Endothelial cell of umbilical vein (primary cell): ENCODE results near the gene RXFP4. TPM values are rescaled to one million over a fixed set of nuclear protein-coding genes. Genes with fewer than 3 reads are reported as not detected.

Experiments
- BruUV-seq: library from RNA; stranded (reverse); fragments of 400-500 nt; replicated peaks from 2 replicates; lab custom pipeline; 2021; lab: Mats Ljungman, UMichigan
- CTCF ChIA-PET: fragments of 300-600, 350-600 bp; sonication (Branson Sonifier 250); formaldehyde crosslinking; loops from one replicate; lab custom pipeline; 2021; ENCODE audit warnings: antibody characterized with exemption, inconsistent platforms; lab: Charles Lee
- POLR2A ChIA-PET: fragments of 300-600, 350-600 bp; sonication (Branson Sonifier 250); formaldehyde crosslinking; loops from one replicate; lab custom pipeline; 2021; ENCODE audit warnings: antibody characterized with exemption, inconsistent platforms; lab: Charles Lee
- DNase-seq: peaks from one replicate; pipeline ENCODE4 v3.0.0-alpha.2; 2011; ENCODE audit warnings: low read depth, low spot score
- FAIRE-seq: peaks from 2 replicates; lab custom pipeline; 2011; peaks lifted over from hg19 to GRCh38; lab: Jason Lieb, UNC
- H2AFZ ChIP-seq: 2 replicates; pipeline ENCODE4 v1.6.0; 2012; ENCODE audit warnings: low read depth, low read length, control low read depth, inconsistent platforms
- H3K27ac ChIP-seq: 2 replicates; pipeline ENCODE4 v1.5.1; 2011; ENCODE audit warnings: low read depth, mild to moderate bottlenecking, control low read depth, low read length, moderate library complexity; ENCODE audit not compliant: insufficient read depth
- H3K27me3 ChIP-seq, 2 experiments: 2 replicates each; pipeline versions ENCODE4 v1.6.0 to v1.6.1; 2011; ENCODE audit warnings: low read length in 2 of 2, mixed read lengths in 1 of 2; ENCODE audit not compliant: control insufficient read depth in 2 of 2, insufficient read depth in 2 of 2
- H3K36me3 ChIP-seq, 2 experiments: 2 replicates in 1 of 2; 3 replicates in 1 of 2; pipeline ENCODE4 v1.5.1; 2011; ENCODE audit warnings: low read length in 2 of 2, mild to moderate bottlenecking in 1 of 2, moderate library complexity in 1 of 2; ENCODE audit not compliant: control insufficient read depth in 2 of 2, insufficient read depth in 2 of 2; ENCODE audit errors: extremely low read depth in 1 of 2
- H3K4me1 ChIP-seq: 3 replicates; pipeline ENCODE4 v1.5.1; 2011; ENCODE audit warnings: mild to moderate bottlenecking, low read length; ENCODE audit not compliant: control insufficient read depth, insufficient read depth; ENCODE audit errors: extremely low read depth
- H3K4me2 ChIP-seq: 2 replicates; pipeline ENCODE4 v1.6.1; 2011; ENCODE audit warnings: low read length, control low read depth, mixed read lengths; ENCODE audit not compliant: insufficient read depth
- H3K4me3 ChIP-seq, 3 experiments: fragments of 200-600 bp in 1 of 3; sonication (generic), shearing (Covaris generic) in 1 of 3; replicated peaks in 1 of 3; 2 replicates each; pipeline ENCODE4 v1.5.1; 2011 to 2016; ENCODE audit warnings: control low read depth in 3 of 3, low read length in 3 of 3, mild to moderate bottlenecking in 2 of 3, inconsistent platforms in 1 of 3, low read depth in 1 of 3, moderate library complexity in 1 of 3; ENCODE audit not compliant: insufficient read depth in 1 of 3
- H3K79me2 ChIP-seq: 2 replicates; pipeline ENCODE4 v1.6.0; 2012; ENCODE audit warnings: low read length, inconsistent platforms; ENCODE audit not compliant: control insufficient read depth, insufficient read depth
- H3K9ac ChIP-seq: replicated peaks from 2 replicates; pipeline ENCODE3; 2011; ENCODE audit warnings: low read length, control low read depth; ENCODE audit not compliant: insufficient read depth; ENCODE audit errors: extremely low read depth
- H3K9me1 ChIP-seq: replicated peaks from 3 replicates; pipeline ENCODE4 v1.6.0; 2011; ENCODE audit warnings: mild to moderate bottlenecking, low read length; ENCODE audit not compliant: control insufficient read depth, insufficient read depth; ENCODE audit errors: extremely low read depth
- H3K9me3 ChIP-seq: replicated peaks from 2 replicates; pipeline ENCODE4 v1.5.1; 2012; ENCODE audit warnings: low read length, inconsistent platforms; ENCODE audit not compliant: control insufficient read depth, insufficient read depth
- H4K20me1 ChIP-seq: replicated peaks from 2 replicates; pipeline ENCODE3; 2011; ENCODE audit warnings: mild to moderate bottlenecking, low read length; ENCODE audit not compliant: control insufficient read depth, insufficient read depth; ENCODE audit errors: extremely low read depth
- EZH2 ChIP-seq: IDR thresholded peaks from 2 replicates; pipeline ENCODE4 v1.6.1; 2012; ENCODE audit warnings: borderline replicate concordance, low read depth, mild to moderate bottlenecking, moderate library complexity, low read length, inconsistent platforms; ENCODE audit not compliant: severe bottlenecking
- FOS ChIP-seq: IDR thresholded peaks from 2 replicates; pipeline ENCODE4 v1.6.1; 2011; ENCODE audit warnings: mild to moderate bottlenecking, low read length, moderate library complexity, borderline replicate concordance; ENCODE audit not compliant: insufficient read depth
- GATA2 ChIP-seq: IDR thresholded peaks from 2 replicates; pipeline ENCODE4 v1.7.0; 2011; ENCODE audit warnings: low read depth, mild to moderate bottlenecking, moderate library complexity, mixed read lengths, low read length; ENCODE audit not compliant: insufficient read length, insufficient read depth
- JUN ChIP-seq: IDR thresholded peaks from 2 replicates; pipeline ENCODE4 v1.6.1; 2011; ENCODE audit warnings: borderline replicate concordance, low read depth; ENCODE audit not compliant: insufficient read length, insufficient read depth
- MYC ChIP-seq: IDR thresholded peaks from one replicate; pipeline ENCODE4 v1.6.1; 2011; ENCODE audit warnings: mild to moderate bottlenecking, low read depth, low read length
- POLR2A ChIP-seq: IDR thresholded peaks from 2 replicates; pipeline ENCODE4 v1.6.1; 2012; ENCODE audit warnings: low read depth, mild to moderate bottlenecking, control low read depth, low read length
- POLR2AphosphoS5 ChIP-seq: IDR thresholded peaks from 2 replicates; pipeline ENCODE4 v1.6.1; 2012; ENCODE audit warnings: low read depth, mild to moderate bottlenecking, control low read depth, low read length, moderate library complexity; ENCODE audit not compliant: insufficient read depth
- dilution Hi-C: fragments of 300-500 bp; cut with MboI; formaldehyde crosslinking; loops from one replicate; pipeline ENCODE4 v1.15.0; 2019; ENCODE audit warnings: low sequenced_read_pairs; ENCODE audit not compliant: extremely low pct_ligation_motif_present
- intact Hi-C: fragments of 100-400 bp; cut with micrococcal nuclease; formaldehyde crosslinking; loops from one replicate; pipeline ENCODE4 v1.10.0; 2022
- polyA plus RNA-seq, 4 experiments: library from polyadenylated mRNA; depleted of rRNA in 3 of 4; stranded (reverse) in 3 of 4; unstranded in 1 of 4; fragments of >200 nt; gene quantifications; 2 replicates each; pipeline versions ENCODE4 v1.2.1 to v1.2.3, GENCODE V29; 2011 to 2012; ENCODE audit warnings: missing spikeins in 1 of 4
- total RNA-seq: library from RNA; stranded (reverse); gene quantifications from 2 replicates; pipeline ENCODE4 v1.2.3, GENCODE V29; 2021
- TF ChIP-seq, protein P1 (sequence below), 2 donors: IDR thresholded peaks; 1 replicate in 1 of 2; 2 replicates in 1 of 2; pipeline ENCODE4 v1.5.1; 2011; ENCODE audit warnings: low read length in 2 of 2, mild to moderate bottlenecking in 2 of 2, moderate library complexity in 2 of 2, control low read depth in 1 of 2, inconsistent platforms in 1 of 2, low read depth in 1 of 2; ENCODE audit not compliant: insufficient read depth in 1 of 2; ENCODE audit errors: extremely low read depth in 1 of 2
- TF ChIP-seq, protein P2 (sequence below): IDR thresholded peaks from 2 replicates; pipeline ENCODE4 v1.6.1; 2011; ENCODE audit not compliant: insufficient read depth, insufficient read length

RXFP4 gene
- total and polyA plus RNA-seq, 2 donors (not counting 3 experiments of a cell fraction or from before 2014, with no cell fraction given): not detected

DNA sequence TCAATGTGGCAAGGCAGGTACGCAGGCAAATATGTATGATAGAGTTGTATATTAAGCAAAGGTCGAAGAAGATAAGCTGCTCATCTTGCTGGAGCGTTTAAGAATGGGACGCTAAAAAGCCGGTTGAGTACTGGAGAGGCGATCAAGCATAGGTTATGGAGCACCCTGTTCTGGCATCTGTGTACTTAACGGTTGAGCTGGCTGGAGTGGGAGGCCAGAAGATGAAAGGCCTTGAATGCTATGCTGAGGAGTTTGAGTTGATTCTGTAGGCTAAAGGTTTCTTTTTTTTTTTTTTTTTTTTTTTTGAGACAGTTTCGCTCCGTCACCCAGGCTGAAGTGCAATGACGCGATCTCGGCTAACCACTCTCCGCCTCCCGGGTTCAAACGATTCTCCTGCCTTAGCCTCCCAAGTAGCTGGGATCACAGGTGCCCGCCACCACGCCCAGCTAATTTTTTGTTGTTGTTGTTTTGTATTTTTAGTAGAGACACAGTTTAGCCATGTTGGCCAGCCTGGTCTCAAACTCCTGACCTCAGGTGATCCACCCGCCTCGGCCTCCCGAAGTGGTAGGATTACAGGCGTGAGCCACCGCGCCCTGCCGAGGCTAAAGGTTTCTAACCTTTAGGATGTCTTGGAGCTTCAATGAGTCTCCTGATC is 6.4 kb upstream of the RXFP4 start:
- no peak for FAIRE-seq
- no peaks in the 10 kb centered on the region for H3K9me3 ChIP-seq
- dilution Hi-C loops: no loop called here
- no peaks in the 10 kb centered on the region for H4K20me1 ChIP-seq
- H3K9me1 ChIP-seq: no peaks in the 10 kb centered on the region
- POLR2A ChIA-PET: interaction anchor here (0.7 to 1.3 kb wide), 4 partner anchors 54 to 187 kb away, joined by 3 to 9 read pairs (median 6); no protein-coding TSS in a partner anchor
- no peak for TF ChIP-seq POLR2A
- TF ChIP-seq, protein P1, sequence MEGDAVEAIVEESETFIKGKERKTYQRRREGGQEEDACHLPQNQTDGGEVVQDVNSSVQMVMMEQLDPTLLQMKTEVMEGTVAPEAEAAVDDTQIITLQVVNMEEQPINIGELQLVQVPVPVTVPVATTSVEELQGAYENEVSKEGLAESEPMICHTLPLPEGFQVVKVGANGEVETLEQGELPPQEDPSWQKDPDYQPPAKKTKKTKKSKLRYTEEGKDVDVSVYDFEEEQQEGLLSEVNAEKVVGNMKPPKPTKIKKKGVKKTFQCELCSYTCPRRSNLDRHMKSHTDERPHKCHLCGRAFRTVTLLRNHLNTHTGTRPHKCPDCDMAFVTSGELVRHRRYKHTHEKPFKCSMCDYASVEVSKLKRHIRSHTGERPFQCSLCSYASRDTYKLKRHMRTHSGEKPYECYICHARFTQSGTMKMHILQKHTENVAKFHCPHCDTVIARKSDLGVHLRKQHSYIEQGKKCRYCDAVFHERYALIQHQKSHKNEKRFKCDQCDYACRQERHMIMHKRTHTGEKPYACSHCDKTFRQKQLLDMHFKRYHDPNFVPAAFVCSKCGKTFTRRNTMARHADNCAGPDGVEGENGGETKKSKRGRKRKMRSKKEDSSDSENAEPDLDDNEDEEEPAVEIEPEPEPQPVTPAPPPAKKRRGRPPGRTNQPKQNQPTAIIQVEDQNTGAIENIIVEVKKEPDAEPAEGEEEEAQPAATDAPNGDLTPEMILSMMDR (IDR thresholded peaks at IDR 0.05; ENCODE audit: extremely low read depth in 1 of 2, insufficient read depth in 1 of 2, low read depth in 1 of 2, low read length in 2 of 2): no peak
- no peak for TF ChIP-seq GATA2
- no peak for TF ChIP-seq EZH2
- TF ChIP-seq MYC: no peak
- no peak for TF ChIP-seq POLR2AphosphoS5
- no peak for TF ChIP-seq JUN
- TF ChIP-seq FOS: no peak
- TF ChIP-seq, protein P2, sequence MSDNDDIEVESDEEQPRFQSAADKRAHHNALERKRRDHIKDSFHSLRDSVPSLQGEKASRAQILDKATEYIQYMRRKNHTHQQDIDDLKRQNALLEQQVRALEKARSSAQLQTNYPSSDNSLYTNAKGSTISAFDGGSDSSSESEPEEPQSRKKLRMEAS: no peak
- peaks cover 41% of the 10 kb centered on the region for H3K79me2 ChIP-seq
- intact Hi-C loops: loop anchor here (1.0 kb wide), 4 partner anchors 35 to 119 kb away; partner anchors contain the start of genes LAMTOR2 and SYT11
- CTCF ChIA-PET: interaction anchor here (1.2 to 6.7 kb wide), 6 partner anchors 11 to 131 kb away, joined by 3 to 57 read pairs (median 4); no protein-coding TSS in a partner anchor
- TSS peak; percentile 95 for BruUV-seq
- peak overlapping the region; percentile 84 for H3K9ac ChIP-seq
- no peaks in the 10 kb centered on the region for H3K27me3 ChIP-seq
- H3K36me3 ChIP-seq: peaks cover 2 to 7% of the 10 kb centered on the region in 2 experiments
- H3K4me1 ChIP-seq: peaks cover 46% of the 10 kb centered on the region
- peak overlapping the region; percentile 60 for H3K27ac ChIP-seq
- peak overlapping the region; percentile 27 to 97 (median 92) for H3K4me3 ChIP-seq
- no peak for DNase-seq
- H3K4me2 ChIP-seq: peak overlapping the region; percentile 93
- peak overlapping the region; percentile 32 for H2AFZ ChIP-seq
